Upper lobe of left lung (tissue), 4 donors: ENCODE data around the gene BAAT.

ENCODE experiments used
- EP300 ChIP-seq, 4 donors: sonication (generic); formaldehyde crosslinking; IDR thresholded peaks; one replicate each; pipeline ENCODE4 v1.5.1; 2017; ENCODE audit warnings: antibody characterized with exemption in 4 of 4, control low read depth in 2 of 4
- POLR2A ChIP-seq, 4 donors: fragments of 450-650 bp; IDR thresholded peaks; one replicate each; pipeline ENCODE4 v1.5.1; 2016 to 2017; ENCODE audit warnings: antibody characterized with exemption in 4 of 4, mild to moderate bottlenecking in 2 of 4
- POLR2AphosphoS5 ChIP-seq, 2 donors: sonication (generic); formaldehyde crosslinking; IDR thresholded peaks; one replicate each; pipeline ENCODE4 v1.5.1; 2017; ENCODE audit warnings: antibody characterized with exemption in 2 of 2
- TF ChIP-seq, protein P1 (sequence below), 6 experiments: fragments of 450-650 bp in 4 of 6; fragments of 200-600 bp in 2 of 6; sonication (generic) in 2 of 6; IDR thresholded peaks; one replicate each; pipeline ENCODE4 v1.5.1; 2016 to 2019; ENCODE audit warnings: antibody characterized with exemption in 6 of 6

DNA sequence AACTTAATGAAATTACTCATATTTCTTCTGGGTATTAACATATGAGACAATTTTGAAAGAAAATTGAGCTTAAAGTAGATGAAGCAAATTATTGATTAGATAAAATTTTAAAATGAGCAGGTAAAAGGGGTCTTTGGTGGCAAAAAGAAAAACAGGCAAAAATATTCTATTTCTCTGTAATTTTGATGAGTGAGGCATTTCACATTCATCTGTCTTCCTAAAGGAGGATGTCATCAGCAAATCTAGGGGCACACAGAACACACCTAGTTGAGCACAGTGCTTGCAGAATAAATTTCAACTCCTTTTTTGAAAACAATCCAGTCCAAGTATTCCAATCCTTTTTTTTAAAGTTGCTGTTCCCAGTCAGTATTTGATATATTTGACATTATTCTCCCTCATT, 30.0 kb upstream of the BAAT start:
- TF ChIP-seq, protein P1, sequence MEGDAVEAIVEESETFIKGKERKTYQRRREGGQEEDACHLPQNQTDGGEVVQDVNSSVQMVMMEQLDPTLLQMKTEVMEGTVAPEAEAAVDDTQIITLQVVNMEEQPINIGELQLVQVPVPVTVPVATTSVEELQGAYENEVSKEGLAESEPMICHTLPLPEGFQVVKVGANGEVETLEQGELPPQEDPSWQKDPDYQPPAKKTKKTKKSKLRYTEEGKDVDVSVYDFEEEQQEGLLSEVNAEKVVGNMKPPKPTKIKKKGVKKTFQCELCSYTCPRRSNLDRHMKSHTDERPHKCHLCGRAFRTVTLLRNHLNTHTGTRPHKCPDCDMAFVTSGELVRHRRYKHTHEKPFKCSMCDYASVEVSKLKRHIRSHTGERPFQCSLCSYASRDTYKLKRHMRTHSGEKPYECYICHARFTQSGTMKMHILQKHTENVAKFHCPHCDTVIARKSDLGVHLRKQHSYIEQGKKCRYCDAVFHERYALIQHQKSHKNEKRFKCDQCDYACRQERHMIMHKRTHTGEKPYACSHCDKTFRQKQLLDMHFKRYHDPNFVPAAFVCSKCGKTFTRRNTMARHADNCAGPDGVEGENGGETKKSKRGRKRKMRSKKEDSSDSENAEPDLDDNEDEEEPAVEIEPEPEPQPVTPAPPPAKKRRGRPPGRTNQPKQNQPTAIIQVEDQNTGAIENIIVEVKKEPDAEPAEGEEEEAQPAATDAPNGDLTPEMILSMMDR (IDR thresholded peaks at IDR 0.05): no peak
- no peak for TF ChIP-seq POLR2AphosphoS5 (IDR thresholded peaks at IDR 0.05)
- no peak for TF ChIP-seq EP300 (IDR thresholded peaks at IDR 0.05)
- TF ChIP-seq POLR2A (IDR thresholded peaks at IDR 0.05): no peak
